ENCODE results near the gene POLDIP2. TPM values are rescaled to one million over a fixed set of nuclear protein-coding genes. Genes with fewer than 3 reads are reported as not detected.

Gene POLDIP2
- total RNA-seq, 4 donors from 2014 or later, result 54.9 to 95.3 (median 66.5) TPM

- no peak overlapping the region for H3K27ac ChIP-seq
- no peak for TF ChIP-seq CTCF (IDR thresholded peaks at IDR 0.05)
- no peak for TF ChIP-seq POLR2AphosphoS5 (IDR thresholded peaks at IDR 0.05)
- TF ChIP-seq POLR2A (IDR thresholded peaks at IDR 0.05), result no peak
- no peak for TF ChIP-seq EP300 (IDR thresholded peaks at IDR 0.05; ENCODE audit: low read depth)
- H3K4me1 ChIP-seq, result peaks cover 0 to 15% (median 6%) of the 10 kb centered on the region in 4 donors
- intact Hi-C loops (cut with DNase I; ENCODE audit: low total_unique reads), result loop anchor here (5.0 kb wide), 1 partner anchor 162 kb away; no protein-coding TSS in a partner anchor
- no peaks in the 10 kb centered on the region for H3K36me3 ChIP-seq
- H3K27me3 ChIP-seq, result no peaks in the 10 kb centered on the region
- no peak for DNase-seq
- H3K9me3 ChIP-seq, result no peaks in the 10 kb centered on the region
- WGBS, 2 donors (ENCODE audit: low coverage in 1 of 2), result 86 to 89% methylated on average over 4 to 10 of the region's 10 CpGs
- no peak overlapping the region for H3K4me3 ChIP-seq
- in situ Hi-C loops (cut with MboI; ENCODE audit: low pct_ligation_motif_present in 1 of 4, low pct_unique_long_range_greater_than_20kb in 1 of 4, low sequenced_read_pairs in 3 of 4), result no loop called here
These were observed 22.8 kb upstream of the POLDIP2 start for GRCh38 chr17:28379814-28380801.

GRCh38 chr17:28372945-28373274, 15.6 kb upstream of the POLDIP2 start:
- peaks cover 8 to 20% (median 15%) of the 10 kb centered on the region in 4 donors for H3K4me1 ChIP-seq
- intact Hi-C loops (cut with DNase I; ENCODE audit: low total_unique reads) (no loop called here), in situ Hi-C loops (cut with MboI; ENCODE audit: low pct_ligation_motif_present in 1 of 4, low pct_unique_long_range_greater_than_20kb in 1 of 4, low sequenced_read_pairs in 3 of 4) (no loop called here)
- H3K4me3 ChIP-seq, result peak overlapping the region in 1 of 4 donors; percentile 56
- no peak for DNase-seq
- no peak overlapping the region for H3K27ac ChIP-seq
- WGBS, 2 donors (ENCODE audit: low coverage in 1 of 2), result 80 to 89% methylated on average over 2 to 6 of the region's 6 CpGs
- H3K27me3 ChIP-seq, result peaks cover 18% of the 10 kb centered on the region
- H3K9me3 ChIP-seq, result no peaks in the 10 kb centered on the region
- no peaks in the 10 kb centered on the region for H3K36me3 ChIP-seq
- no peak for TF ChIP-seq CTCF (IDR thresholded peaks at IDR 0.05)
- no peak for TF ChIP-seq POLR2A (IDR thresholded peaks at IDR 0.05)
- TF ChIP-seq EP300 (IDR thresholded peaks at IDR 0.05; ENCODE audit: low read depth), result no peak
- no peak for TF ChIP-seq POLR2AphosphoS5 (IDR thresholded peaks at IDR 0.05)

GRCh38 chr17:28372203-28372944, 15.0 kb upstream of the POLDIP2 start:
- Histone ChIP-seq H3K4me1 (peaks cover 8 to 20% (median 15%) of the 10 kb centered on the region in 4 donors), H3K4me3 (peak overlapping the region; percentile 10 to 56 (median 44)), H3K36me3 (no peaks in the 10 kb centered on the region), H3K27me3 (peaks cover 18% of the 10 kb centered on the region), H3K9me3 (no peaks in the 10 kb centered on the region), H3K27ac (peak overlapping the region; percentile 59 to 77 (median 74))
- TF ChIP-seq EP300 (IDR thresholded peaks at IDR 0.05; ENCODE audit: low read depth), result no peak
- no peak for TF ChIP-seq POLR2AphosphoS5 (IDR thresholded peaks at IDR 0.05)
- TF ChIP-seq POLR2A (IDR thresholded peaks at IDR 0.05), result no peak
- no peak for TF ChIP-seq CTCF (IDR thresholded peaks at IDR 0.05)
- DNase-seq, result no peak
- in situ Hi-C loops (cut with MboI; ENCODE audit: low pct_ligation_motif_present in 1 of 4, low pct_unique_long_range_greater_than_20kb in 1 of 4, low sequenced_read_pairs in 3 of 4), result no loop called here
- WGBS, 2 donors (ENCODE audit: low coverage in 1 of 2), result 18 to 80% methylated on average over 2 to 26 of the region's 53 CpGs
- intact Hi-C loops (cut with DNase I; ENCODE audit: low total_unique reads), result no loop called here
